ENCODE data around the gene PAQR5. TPM values are rescaled to one million over a fixed set of nuclear protein-coding genes. Genes with fewer than 3 reads are reported as not detected.
"Not testable (repeated sequence)": the region's sequence is repeated elsewhere in the genome, so short reads cannot be mapped to it uniquely, and the experiment has no call there.

The PAQR5 gene
- total RNA-seq, 2 donors from 2014 or later = 43.6 to 55.6 TPM

DNA sequence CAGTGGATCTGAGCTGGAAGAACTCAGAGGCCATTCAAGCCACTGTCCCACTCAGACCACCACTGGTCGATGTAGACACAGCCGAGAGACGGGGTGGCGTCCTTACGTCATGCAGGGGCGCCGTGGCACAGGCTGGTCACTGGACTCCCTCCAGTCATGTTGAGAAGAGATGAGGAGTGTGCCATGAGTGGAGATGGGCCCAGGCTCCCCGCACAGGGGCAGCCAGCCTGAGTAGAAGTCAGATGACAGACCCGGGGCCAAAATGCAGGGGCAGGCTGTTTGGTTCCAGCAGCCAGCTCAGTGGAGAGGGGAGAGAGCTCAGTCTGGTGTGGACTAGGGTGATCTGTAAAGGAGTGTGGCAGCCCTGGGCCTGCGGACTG, 82.0 kb downstream of the PAQR5 start:
- Histone ChIP-seq H3K27ac (ENCODE audit: low read depth, low read length) (no peak overlapping the region), H3K27me3 (ENCODE audit: control insufficient read depth, insufficient read depth, low read length, poor library complexity, severe bottlenecking) (no peaks in the 10 kb centered on the region), H3K9ac (ENCODE audit: extremely low read depth, low read length, poor library complexity, severe bottlenecking) (no peak overlapping the region), H3K9me3 (ENCODE audit: control insufficient read depth, low read length) (no peaks in the 10 kb centered on the region), H3K4me3 (ENCODE audit: low read length) (no peak overlapping the region), H3K4me1 (ENCODE audit: control insufficient read depth, insufficient read depth, low read length) (no peaks in the 10 kb centered on the region), H3K36me3 (ENCODE audit: control insufficient read depth, insufficient read depth, low read length) (peaks cover 24% of the 10 kb centered on the region)
- 97 to 98% methylated on average over 7 to 10 of the region's 10 CpGs for WGBS, 2 experiments (ENCODE audit: insufficient coverage in 1 of 2, insufficient read length in 1 of 2)
- Mint-ChIP-seq H3K27me3 (ENCODE audit: insufficient read depth) (peaks cover 2% of the 10 kb centered on the region), H3K27ac (no peak overlapping the region), H3K9me3 (no peaks in the 10 kb centered on the region), H3K36me3 (ENCODE audit: low read depth) (peaks cover 20% of the 10 kb centered on the region), H3K4me1 (peaks cover 16% of the 10 kb centered on the region), H3K4me3 (no peak overlapping the region)
- TF ChIP-seq, protein P1, sequence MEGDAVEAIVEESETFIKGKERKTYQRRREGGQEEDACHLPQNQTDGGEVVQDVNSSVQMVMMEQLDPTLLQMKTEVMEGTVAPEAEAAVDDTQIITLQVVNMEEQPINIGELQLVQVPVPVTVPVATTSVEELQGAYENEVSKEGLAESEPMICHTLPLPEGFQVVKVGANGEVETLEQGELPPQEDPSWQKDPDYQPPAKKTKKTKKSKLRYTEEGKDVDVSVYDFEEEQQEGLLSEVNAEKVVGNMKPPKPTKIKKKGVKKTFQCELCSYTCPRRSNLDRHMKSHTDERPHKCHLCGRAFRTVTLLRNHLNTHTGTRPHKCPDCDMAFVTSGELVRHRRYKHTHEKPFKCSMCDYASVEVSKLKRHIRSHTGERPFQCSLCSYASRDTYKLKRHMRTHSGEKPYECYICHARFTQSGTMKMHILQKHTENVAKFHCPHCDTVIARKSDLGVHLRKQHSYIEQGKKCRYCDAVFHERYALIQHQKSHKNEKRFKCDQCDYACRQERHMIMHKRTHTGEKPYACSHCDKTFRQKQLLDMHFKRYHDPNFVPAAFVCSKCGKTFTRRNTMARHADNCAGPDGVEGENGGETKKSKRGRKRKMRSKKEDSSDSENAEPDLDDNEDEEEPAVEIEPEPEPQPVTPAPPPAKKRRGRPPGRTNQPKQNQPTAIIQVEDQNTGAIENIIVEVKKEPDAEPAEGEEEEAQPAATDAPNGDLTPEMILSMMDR (conservative IDR thresholded peaks at IDR 0.05) = no peak
- DNase-seq = no peak

DNA sequence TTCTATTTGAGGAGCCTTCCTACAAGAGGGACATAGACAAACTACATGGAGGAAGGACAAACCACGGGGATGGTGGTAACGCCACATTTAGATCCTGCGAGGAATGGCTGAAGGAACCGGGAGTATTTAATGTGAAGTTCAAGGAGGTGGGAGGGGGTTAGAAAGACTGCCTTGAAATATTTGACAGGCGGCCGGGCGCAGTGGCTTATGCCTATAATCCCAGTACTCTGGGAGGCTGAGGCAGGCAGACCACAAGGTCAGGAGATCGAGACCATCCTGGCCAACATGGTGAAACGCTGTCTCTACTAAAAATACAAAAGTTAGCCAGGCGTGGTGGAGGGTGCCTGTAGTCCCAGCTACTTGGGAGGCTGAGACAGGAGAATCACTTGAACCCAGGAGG, 83.5 kb downstream of the PAQR5 start:
- not testable (repeated sequence) for H3K9me3 Mint-ChIP-seq; H3K4me1 ChIP-seq (ENCODE audit: control insufficient read depth, insufficient read depth, low read length); H3K9me3 ChIP-seq (ENCODE audit: control insufficient read depth, low read length); DNase-seq; H3K27ac ChIP-seq (ENCODE audit: low read depth, low read length); H3K27me3 ChIP-seq (ENCODE audit: control insufficient read depth, insufficient read depth, low read length, poor library complexity, severe bottlenecking); H3K9ac ChIP-seq (ENCODE audit: extremely low read depth, low read length, poor library complexity, severe bottlenecking); H3K4me3 Mint-ChIP-seq; H3K27me3 Mint-ChIP-seq (ENCODE audit: insufficient read depth); H3K4me3 ChIP-seq (ENCODE audit: low read length); H3K27ac Mint-ChIP-seq
- peaks cover 14% of the 10 kb centered on the region for H3K4me1 Mint-ChIP-seq
- H3K36me3 Mint-ChIP-seq (ENCODE audit: low read depth) = peaks cover 20% of the 10 kb centered on the region
- 93 to 97% methylated on average over 5 to 10 of the region's 10 CpGs for WGBS, 2 experiments (ENCODE audit: insufficient coverage in 1 of 2, insufficient read length in 1 of 2)
- peaks cover 30% of the 10 kb centered on the region for H3K36me3 ChIP-seq (ENCODE audit: control insufficient read depth, insufficient read depth, low read length)

GRCh38 chr15:69384066-69384465, 85.4 kb downstream of the PAQR5 start:
- not testable (repeated sequence) for H3K9me3 Mint-ChIP-seq; H3K27me3 ChIP-seq (ENCODE audit: control insufficient read depth, insufficient read depth, low read length, poor library complexity, severe bottlenecking); H3K4me3 ChIP-seq (ENCODE audit: low read length); H3K9me3 ChIP-seq (ENCODE audit: control insufficient read depth, low read length); H3K27me3 Mint-ChIP-seq (ENCODE audit: insufficient read depth); H3K4me1 Mint-ChIP-seq; H3K4me3 Mint-ChIP-seq; H3K27ac ChIP-seq (ENCODE audit: low read depth, low read length); H3K9ac ChIP-seq (ENCODE audit: extremely low read depth, low read length, poor library complexity, severe bottlenecking); H3K4me1 ChIP-seq (ENCODE audit: control insufficient read depth, insufficient read depth, low read length); H3K27ac Mint-ChIP-seq; DNase-seq
- peaks cover 24% of the 10 kb centered on the region for H3K36me3 Mint-ChIP-seq (ENCODE audit: low read depth)
- WGBS, 2 experiments (ENCODE audit: insufficient coverage in 1 of 2, insufficient read length in 1 of 2) = 90% methylated on average over 6 of the region's 18 CpGs; no CpG with 5 or more reads in 1 of the 2 experiments
- H3K36me3 ChIP-seq (ENCODE audit: control insufficient read depth, insufficient read depth, low read length) = peaks cover 34% of the 10 kb centered on the region

- Mint-ChIP-seq H3K27me3 (ENCODE audit: insufficient read depth) (peaks cover 2% of the 10 kb centered on the region), H3K9me3 (no peaks in the 10 kb centered on the region), H3K27ac (no peak overlapping the region), H3K36me3 (ENCODE audit: low read depth) (peaks cover 24% of the 10 kb centered on the region), H3K4me3 (no peak overlapping the region), H3K4me1 (peaks cover 8% of the 10 kb centered on the region)
- TF ChIP-seq, protein P1 (conservative IDR thresholded peaks at IDR 0.05) = no peak
- no peaks in the 10 kb centered on the region for H3K9me3 ChIP-seq (ENCODE audit: control insufficient read depth, low read length)
- peaks cover 35% of the 10 kb centered on the region for H3K36me3 ChIP-seq (ENCODE audit: control insufficient read depth, insufficient read depth, low read length)
- H3K4me1 ChIP-seq (ENCODE audit: control insufficient read depth, insufficient read depth, low read length) = no peaks in the 10 kb centered on the region
- WGBS, 2 experiments (ENCODE audit: insufficient coverage in 1 of 2, insufficient read length in 1 of 2) = 89 to 94% methylated on average over 8 to 11 of the region's 12 CpGs
- H3K27me3 ChIP-seq (ENCODE audit: control insufficient read depth, insufficient read depth, low read length, poor library complexity, severe bottlenecking) = no peaks in the 10 kb centered on the region
- no peak for DNase-seq
- H3K9ac ChIP-seq (ENCODE audit: extremely low read depth, low read length, poor library complexity, severe bottlenecking) = no peak overlapping the region
- H3K27ac ChIP-seq (ENCODE audit: low read depth, low read length) = no peak overlapping the region
- H3K4me3 ChIP-seq (ENCODE audit: low read length) = no peak overlapping the region
These were observed 86.2 kb downstream of the PAQR5 start for GRCh38 chr15:69384626-69385598.
